Pancreas (tissue), 10 donors: ENCODE measurements around the gene ABCC10. TPM values are rescaled to one million over a fixed set of nuclear protein-coding genes. Genes with fewer than 3 reads are reported as not detected.

Source experiments
- ATAC-seq, 4 donors: fragments of 200-7000 bp; cut with Tn5 transposase; one replicate each; pipeline versions ENCODE4 v1.8.0 to v1.9.1; 2020; ENCODE audit warnings: mild to moderate bottlenecking in 4 of 4, moderate library complexity in 4 of 4
- DNase-seq, 6 donors: peaks; one replicate each; pipeline ENCODE4 v3.0.0-alpha.2; 2020
- FAIRE-seq: peaks from 2 replicates; lab custom pipeline; 2012; peaks lifted over from hg19 to GRCh38; lab: Jason Lieb, UNC
- H3K27ac ChIP-seq, 4 donors: fragments of 200-600 bp; sonication (generic); 1 replicate in 3 of 4; 2 replicates in 1 of 4; pipeline versions ENCODE4 v1.5.0 to v1.8.0; 2020
- H3K27me3 ChIP-seq, 4 donors: fragments of 200-600 bp; one replicate each; pipeline ENCODE4 v1.8.0; 2021
- H3K36me3 ChIP-seq, 3 donors: fragments of 200-600 bp; sonication (generic) in 1 of 3; one replicate each; pipeline versions ENCODE4 v1.5.0 to v1.8.0; 2020 to 2021
- H3K4me1 ChIP-seq, 3 donors: fragments of 200-600 bp; one replicate each; pipeline ENCODE4 v1.8.0; 2021
- H3K4me3 ChIP-seq, 4 donors: fragments of 200-600 bp; sonication (generic) in 2 of 4; one replicate each; pipeline versions ENCODE4 v1.5.0 to v1.8.0; 2020 to 2021
- H3K9me3 ChIP-seq, 4 donors: fragments of 200-600 bp; one replicate each; pipeline ENCODE4 v1.8.0; 2021
- CTCF ChIP-seq, 4 donors: fragments of 200-600 bp; sonication (generic) in 3 of 4; IDR thresholded peaks; one replicate each; pipeline versions ENCODE4 v1.5.0 to v1.8.0; 2021; ENCODE audit warnings: antibody characterized with exemption in 4 of 4
- WGBS, 2 donors: extraction: QIAGEN DNeasy Blood & Tissue Kit; methylation state at CpG; one replicate each; pipeline ENCODE4 v1.1.7; 2013; 5-methylcytosine and 5-hydroxymethylcytosine counted together
- intact Hi-C, 3 donors: fragments of 100-400 bp; cut with DNase I; formaldehyde crosslinking; loops; one replicate each; pipeline versions ENCODE4 v1.11.1 to v1.14.2; 2022
- polyA plus RNA-seq, 2 donors: library from polyadenylated mRNA; stranded (reverse); fragments of 200-250 nt; gene quantifications; one replicate each; pipeline ENCODE4 v1.2.3, GENCODE V29; 2013
- total RNA-seq, 6 donors: library from RNA; stranded (reverse); fragmentation: NEBNext Ultra II Directional in 4 of 6; extraction: Animal tissue kit (Norgen Biotek cat#: 25700) in 4 of 6; gene quantifications; one replicate each; pipeline versions ENCODE4 v1.2.1 to v1.2.4, GENCODE V29; 2021 to 2023
- donor health status: healthy with polysubstance abuse.
- donor health status: DM: no; HTN: no; CAD: no; lungs with moderate emphysema.
- donor health status: DM: no; HTN: no; CAD: no.
- donor health status: control.
- donor health status: control.
- donor health status: Bipolar disorder and iron deficiency.
- donor health status: DM: yes; HTN: yes; CAD: no.
- donor health status: DM: no; HTN: no; CAD: no.
- donor health status: DM: no; HTN: no; CAD: no.
- donor health status: DM: yes; HTN: yes; CAD: no.

Gene ABCC10
- total and polyA plus RNA-seq, 8 donors: 14.0 to 54.8 (median 19.9) TPM

- WGBS, 2 donors: 76 to 79% methylated on average over 4 of the region's 4 CpGs
- FAIRE-seq: no peak
- Histone ChIP-seq H3K4me1 (no peaks in the 10 kb centered on the region), H3K27me3 (no peaks in the 10 kb centered on the region), H3K36me3 (no peaks in the 10 kb centered on the region), H3K27ac (no peak overlapping the region), H3K4me3 (no peak overlapping the region), H3K9me3 (no peaks in the 10 kb centered on the region)
- no peak for TF ChIP-seq CTCF (IDR thresholded peaks at IDR 0.05)
- ATAC-seq: no peak
- intact Hi-C loops: no loop called here
- no peak for DNase-seq
Observed at GRCh38 chr6:43467752-43468151, 40.4 kb downstream of the ABCC10 start.

- Histone ChIP-seq H3K27me3 (no peaks in the 10 kb centered on the region), H3K4me3 (no peak overlapping the region), H3K36me3 (no peaks in the 10 kb centered on the region), H3K27ac (no peak overlapping the region), H3K9me3 (no peaks in the 10 kb centered on the region), H3K4me1 (no peaks in the 10 kb centered on the region)
- DNase-seq (no peak), FAIRE-seq (no peak), ATAC-seq (no peak)
- intact Hi-C loops: no loop called here
- no peak for TF ChIP-seq CTCF (IDR thresholded peaks at IDR 0.05)
- 77 to 81% methylated on average over 4 of the region's 4 CpGs for WGBS, 2 donors
Observed at GRCh38 chr6:43468240-43468639, 40.9 kb downstream of the ABCC10 start.

- Histone ChIP-seq H3K36me3 (no peaks in the 10 kb centered on the region), H3K27ac (no peak overlapping the region), H3K9me3 (no peaks in the 10 kb centered on the region), H3K4me3 (no peak overlapping the region), H3K27me3 (no peaks in the 10 kb centered on the region), H3K4me1 (no peaks in the 10 kb centered on the region)
- FAIRE-seq: no peak
- peak in 2 of 4 donors; percentile 38 to 75 for ATAC-seq
- intact Hi-C loops: no loop called here
- no peak for DNase-seq
- TF ChIP-seq CTCF (IDR thresholded peaks at IDR 0.05): no peak
- 54 to 61% methylated on average over 13 of the region's 13 CpGs for WGBS, 2 donors
Observed at GRCh38 chr6:43468748-43469681, 41.7 kb downstream of the ABCC10 start.

- intact Hi-C loops: no loop called here
- Histone ChIP-seq H3K9me3 (no peaks in the 10 kb centered on the region), H3K4me3 (no peak overlapping the region), H3K4me1 (no peaks in the 10 kb centered on the region), H3K27me3 (no peaks in the 10 kb centered on the region), H3K27ac (no peak overlapping the region), H3K36me3 (no peaks in the 10 kb centered on the region)
- no peak for ATAC-seq
- 88 to 90% methylated on average over 7 of the region's 7 CpGs for WGBS, 2 donors
- no peak for TF ChIP-seq CTCF (IDR thresholded peaks at IDR 0.05)
- no peak for FAIRE-seq
- no peak for DNase-seq
Observed at GRCh38 chr6:43469947-43470346, 42.6 kb downstream of the ABCC10 start.

- no peak overlapping the region for H3K27ac ChIP-seq
- H3K4me1 ChIP-seq: no peaks in the 10 kb centered on the region
- 9 to 28% methylated on average over 1 of the region's 1 CpG for WGBS, 2 donors
- H3K27me3 ChIP-seq: no peaks in the 10 kb centered on the region
- no peak overlapping the region for H3K4me3 ChIP-seq
- no peak for DNase-seq
- H3K36me3 ChIP-seq: no peaks in the 10 kb centered on the region
- intact Hi-C loops: no loop called here
- peak in 2 of 4 donors; percentile 54 to 84 for ATAC-seq
- TF ChIP-seq CTCF (IDR thresholded peaks at IDR 0.05): no peak
- no peak for FAIRE-seq
- no peaks in the 10 kb centered on the region for H3K9me3 ChIP-seq
Observed at GRCh38 chr6:43471399-43471798, 44.1 kb downstream of the ABCC10 start.
